Measurements from ENCODE around the gene GALNT13.

Gene GALNT13

GRCh38 chr2:154331784-154332183, 460.1 kb downstream of the GALNT13 start:
- no peak for DNase-seq

GRCh38 chr2:154336201-154336600, 464.5 kb downstream of the GALNT13 start:
- no peak for DNase-seq

DNA sequence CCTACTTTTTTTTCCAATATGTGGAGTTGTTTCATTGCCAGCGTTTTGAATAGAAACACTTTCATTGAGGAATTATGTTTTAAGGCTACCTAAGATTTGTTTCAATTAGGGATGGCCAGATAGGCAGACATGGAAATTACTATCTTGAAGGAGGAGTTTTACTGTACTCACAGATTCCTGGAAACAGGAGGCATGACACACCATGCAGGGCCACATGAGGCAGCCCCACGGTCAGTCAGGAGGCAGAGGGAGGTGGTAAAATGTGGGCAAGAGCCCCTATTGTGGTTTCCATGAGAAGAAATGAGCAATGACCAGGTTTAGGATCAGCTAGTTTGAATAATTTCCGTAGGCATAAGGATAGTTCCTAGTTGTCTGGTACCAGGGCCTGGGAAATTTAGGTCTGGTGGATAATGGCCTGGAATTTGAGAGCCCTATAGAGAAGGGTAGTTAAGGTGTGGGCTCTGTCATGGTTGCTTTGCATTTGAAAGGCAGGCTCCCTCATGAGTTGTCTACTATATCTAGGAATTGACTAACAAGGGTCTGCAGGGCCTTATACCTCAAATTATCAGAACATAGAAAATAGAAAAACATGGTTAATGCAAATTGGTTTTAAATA, 466.7 kb downstream of the GALNT13 start:
- no peak for DNase-seq

DNA sequence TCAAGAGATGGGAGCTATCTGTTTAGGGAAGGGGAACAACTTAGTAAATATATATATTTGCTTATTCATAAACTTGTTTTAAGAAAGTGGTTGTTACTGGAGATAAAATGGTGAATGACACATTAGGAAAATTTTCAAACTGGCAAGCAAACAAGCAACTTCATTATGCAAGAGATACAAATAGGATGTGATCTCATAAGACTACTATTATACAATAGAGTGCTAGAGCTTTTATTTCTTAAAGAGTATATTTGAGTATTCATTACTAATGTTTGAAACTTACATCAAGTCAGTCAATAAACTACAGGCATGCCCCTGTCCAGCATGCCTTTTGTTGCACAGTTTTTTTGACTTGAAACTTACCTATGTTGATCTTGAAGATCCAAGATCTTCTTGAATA, 471.6 kb downstream of the GALNT13 start:
- no peak for DNase-seq

GRCh38 chr2:154350911-154351310, 479.2 kb downstream of the GALNT13 start:
- DNase-seq = no peak

DNA sequence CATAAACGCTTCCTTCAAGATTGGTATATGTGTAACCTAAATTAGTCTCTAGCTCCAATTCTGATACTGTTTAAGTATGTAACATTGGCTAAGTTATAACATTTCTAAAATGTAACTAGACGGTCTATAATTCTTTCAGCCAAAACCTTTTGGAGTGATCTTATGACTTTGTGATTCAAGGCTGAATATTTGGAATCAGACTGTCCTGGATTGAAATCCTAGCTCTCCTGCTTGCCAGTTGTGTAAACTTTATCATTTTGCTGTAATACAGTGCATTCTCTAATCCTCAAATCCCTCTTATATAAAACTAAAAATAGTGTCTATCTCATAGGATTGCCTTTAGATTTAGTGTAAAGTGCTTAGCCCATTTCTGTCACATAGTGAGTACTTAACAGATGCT, 489.6 kb downstream of the GALNT13 start:
- no peak for DNase-seq

DNA sequence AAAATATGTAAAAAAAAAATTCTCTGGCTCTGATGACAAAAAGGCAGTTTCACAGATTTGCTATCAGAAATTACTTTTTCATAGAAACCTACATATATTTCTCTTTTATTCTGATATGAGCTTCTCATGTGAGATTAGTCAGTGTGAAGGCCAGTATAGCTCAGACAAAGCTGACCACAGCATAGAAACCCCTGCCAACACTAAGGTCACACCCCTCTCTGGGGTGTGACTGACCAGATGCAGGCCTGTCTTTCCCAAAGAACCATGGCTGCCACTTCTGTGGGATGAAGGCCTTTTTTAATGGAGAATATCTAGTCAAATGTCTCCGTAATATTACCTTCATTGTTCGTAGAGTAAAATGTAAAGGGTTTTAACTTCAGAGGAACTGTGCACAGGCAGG, 496.4 kb downstream of the GALNT13 start:
- no peak for DNase-seq

- no peak for DNase-seq
These were observed 499.2 kb downstream of the GALNT13 start for GRCh38 chr2:154370873-154371272.

GRCh38 chr2:154374416-154374815, 502.7 kb downstream of the GALNT13 start:
- DNase-seq = no peak

GRCh38 chr2:154375579-154375931, 503.8 kb downstream of the GALNT13 start:
- DNase-seq = no peak

DNA sequence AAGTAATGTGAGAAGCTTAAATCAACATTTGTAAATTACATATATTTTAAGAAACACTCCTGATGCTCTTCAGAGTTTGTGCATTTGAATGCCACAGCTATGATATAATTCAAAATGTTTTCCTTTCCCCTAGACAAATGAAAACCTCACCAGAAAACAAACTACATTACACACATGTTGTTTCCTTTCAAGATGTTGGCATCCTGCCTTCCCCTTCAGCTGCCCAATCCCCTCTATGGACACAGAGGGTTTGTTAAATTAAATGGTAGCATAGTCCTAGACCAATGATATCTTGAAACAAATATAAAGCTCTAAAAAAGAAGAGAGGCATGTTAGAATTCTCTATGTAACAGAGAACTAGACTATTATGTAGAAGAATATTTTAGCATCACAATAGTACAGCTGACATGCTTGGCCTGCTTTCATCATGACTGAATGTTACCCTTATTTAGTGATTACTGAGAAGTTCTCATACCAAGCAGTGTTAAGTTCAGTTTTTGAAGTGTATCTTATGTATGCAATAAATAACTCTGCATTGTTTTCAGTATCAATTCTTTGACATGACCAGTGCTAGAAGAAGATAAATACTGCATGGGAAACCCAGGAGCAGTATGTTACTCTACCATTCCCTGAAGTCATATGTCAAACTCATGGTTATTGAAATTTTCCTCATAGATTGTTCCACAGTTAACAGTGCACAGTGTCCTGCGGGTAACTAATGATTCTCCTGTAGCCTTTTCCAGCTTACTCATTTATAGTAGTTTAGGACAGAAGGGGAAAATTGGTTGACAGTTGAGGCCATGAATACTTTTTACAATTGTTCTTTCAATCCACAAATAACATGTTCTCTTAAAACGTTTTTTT, 510.4 kb downstream of the GALNT13 start:
- DNase-seq = no peak

DNA sequence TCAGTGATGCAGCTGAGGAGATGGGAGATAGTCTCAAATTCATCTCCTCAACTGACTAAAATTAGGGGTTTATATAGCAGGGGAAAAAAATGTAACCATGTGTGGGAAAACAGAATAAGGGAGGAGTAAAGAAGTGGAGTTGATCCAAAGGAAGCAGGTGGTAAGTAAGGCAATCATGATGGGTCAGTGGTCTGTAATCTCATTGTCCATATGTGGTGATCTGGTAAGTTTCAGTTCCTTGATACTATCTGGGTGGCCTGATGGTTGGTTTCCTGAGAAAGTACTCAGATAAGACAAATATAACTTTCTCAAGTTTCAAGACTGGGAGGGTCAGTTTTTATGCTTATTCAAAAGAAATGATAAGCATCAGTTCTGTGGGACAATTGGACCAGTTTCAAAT, 514.5 kb downstream of the GALNT13 start:
- no peak for DNase-seq

GRCh38 chr2:154391051-154391450, 519.3 kb downstream of the GALNT13 start:
- DNase-seq = no peak

DNA sequence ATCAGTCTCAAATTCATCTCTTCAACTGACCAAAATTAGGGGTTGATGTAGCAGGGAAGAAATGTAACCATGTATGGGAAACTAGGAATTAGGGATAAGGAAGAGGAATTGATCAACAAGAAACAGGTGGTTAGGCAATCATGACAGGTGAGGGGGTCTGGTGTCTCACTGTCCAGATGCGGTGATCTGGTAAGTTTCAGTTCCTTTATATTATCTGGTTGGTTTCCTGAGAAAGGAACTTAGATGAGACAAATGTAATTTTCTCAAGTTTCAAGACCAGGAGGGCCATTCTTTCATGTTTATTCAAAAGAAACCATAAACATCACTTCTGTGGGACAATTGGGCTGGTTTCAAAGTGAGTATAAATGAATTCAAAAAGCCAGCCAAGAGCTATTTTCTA, 520.5 kb downstream of the GALNT13 start:
- no peak for DNase-seq

- DNase-seq = no peak
These were observed 522.9 kb downstream of the GALNT13 start for GRCh38 chr2:154394600-154394999.

GRCh38 chr2:154400563-154401290, 529.0 kb downstream of the GALNT13 start:
- DNase-seq = no peak

GRCh38 chr2:154402213-154402612, 530.5 kb downstream of the GALNT13 start:
- no peak for DNase-seq

- no peak for DNase-seq
These were observed 531.6 kb downstream of the GALNT13 start for GRCh38 chr2:154403242-154403790.

DNA sequence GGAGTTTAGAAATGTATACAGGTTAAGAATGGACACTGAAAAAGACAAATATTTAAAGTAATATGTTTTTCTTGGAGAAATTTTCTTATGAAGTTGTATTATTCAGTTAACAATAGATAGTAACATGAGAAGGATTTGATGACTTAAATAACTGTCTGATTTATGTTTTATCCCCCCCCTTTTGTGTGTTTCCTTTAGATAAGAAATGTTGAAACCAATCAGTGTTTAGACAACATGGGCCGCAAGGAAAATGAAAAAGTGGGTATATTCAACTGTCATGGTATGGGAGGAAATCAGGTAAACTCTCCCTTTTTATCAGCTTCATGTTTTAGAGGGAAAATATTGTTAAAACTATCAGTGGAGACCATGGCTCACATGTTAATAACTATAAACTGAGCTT, 537.1 kb downstream of the GALNT13 start:
- DNase-seq = no peak

DNA sequence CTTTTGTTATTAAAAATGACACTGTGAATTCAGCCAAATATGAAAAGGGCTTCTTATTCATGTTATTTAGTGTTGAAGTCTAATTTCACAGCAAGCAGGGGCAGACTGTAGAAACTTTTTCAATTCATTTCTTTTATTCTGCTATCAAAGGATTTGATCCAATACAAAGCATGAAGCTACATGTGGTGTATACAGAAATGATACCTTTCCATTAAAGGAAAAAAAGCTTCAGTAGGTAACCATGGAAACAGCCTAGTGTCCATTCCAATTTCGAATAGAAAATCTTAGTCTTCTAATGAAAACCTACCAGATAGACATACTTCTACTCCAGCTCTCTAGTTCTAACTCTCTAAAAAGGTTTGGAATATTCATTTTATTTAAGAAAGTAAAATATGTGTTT, 550.5 kb downstream of the GALNT13 start:
- no peak for DNase-seq

- DNase-seq = no peak
These were observed 554.3 kb downstream of the GALNT13 start for GRCh38 chr2:154425994-154426393.

- DNase-seq = no peak
These were observed 555.7 kb downstream of the GALNT13 start for GRCh38 chr2:154427453-154427852.

DNA sequence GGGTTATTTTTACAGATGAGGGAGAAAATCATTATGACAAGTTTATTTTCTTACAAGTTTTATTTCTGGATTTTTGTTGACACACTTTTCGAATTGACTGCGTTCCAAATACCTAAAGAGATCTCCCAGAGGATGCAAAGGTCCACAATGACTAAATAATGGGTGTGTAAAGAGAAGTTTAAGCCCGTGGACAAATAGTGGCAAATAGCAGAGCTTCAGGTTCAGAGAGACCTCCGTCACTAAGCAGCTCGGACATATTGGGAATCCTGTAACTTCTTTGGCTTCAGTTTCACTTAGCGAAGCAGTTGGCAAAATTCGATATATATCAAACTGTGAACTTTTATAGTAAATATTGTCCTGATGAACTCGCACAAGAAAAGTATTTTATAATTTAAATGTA, 556.3 kb downstream of the GALNT13 start:
- no peak for DNase-seq

GRCh38 chr2:154433010-154433409, 561.3 kb downstream of the GALNT13 start:
- DNase-seq = no peak

Data from CD4-positive, alpha-beta T cell treated with Interleukin-4 for 4 hours (primary cell).